SK-N-SH (cell line): ENCODE results near the gene OR2B6. TPM values are rescaled to one million over a fixed set of nuclear protein-coding genes. Genes with fewer than 3 reads are reported as not detected.

Source experiments
- CTCF ChIA-PET: fragments of 300-600, 350-600 bp; formaldehyde crosslinking; extraction: SDS; loops from one replicate; lab custom pipeline; 2021; lab: Yijun Ruan, JAX
- POLR2A ChIA-PET: fragments of 350-600 bp; sonication (Branson Sonifier 250); formaldehyde crosslinking; extraction: SDS; loops from one replicate; lab custom pipeline; 2020; ENCODE audit warnings: antibody characterized with exemption, inconsistent platforms; lab: Yijun Ruan, JAX
- DNase-seq: peaks from one replicate; pipeline ENCODE4 v3.0.0; 2012
- H2AFZ ChIP-seq: fragments of 200-600 bp; sonication (generic); 2 replicates; pipeline ENCODE4 v1.8.1; 2016; ENCODE audit warnings: antibody characterized with exemption, mild to moderate bottlenecking, low read depth
- H3F3A ChIP-seq: fragments of 200-600 bp; sonication (generic); replicated peaks from 2 replicates; pipeline ENCODE3; 2016; ENCODE audit warnings: antibody characterized with exemption, mild to moderate bottlenecking; ENCODE audit not compliant: insufficient read depth
- H3K27ac ChIP-seq, 2 experiments: fragments of 200-500 bp in 1 of 2; fragments of 200-600 bp in 1 of 2; sonication (Bioruptor generic) in 1 of 2; sonication (generic), shearing (Covaris generic) in 1 of 2; 2 replicates each; pipeline versions ENCODE4 v1.5.1 to v1.6.1; 2014 to 2016; ENCODE audit warnings: low read depth in 2 of 2, inconsistent platforms in 1 of 2, low read length in 1 of 2, mild to moderate bottlenecking in 1 of 2, mixed read lengths in 1 of 2
- H3K27me3 ChIP-seq: fragments of 200-600 bp; sonication (generic), shearing (Covaris generic); 2 replicates; pipeline ENCODE4 v1.6.1; 2016; ENCODE audit warnings: mixed run types; ENCODE audit not compliant: insufficient read depth
- H3K36me3 ChIP-seq, 2 experiments: fragments of 200-500 bp in 1 of 2; fragments of 200-600 bp in 1 of 2; sonication (Bioruptor generic) in 1 of 2; sonication (generic) in 1 of 2; replicated peaks in 1 of 2; 2 replicates each; pipeline versions ENCODE3 to v1.5.1; 2014 to 2016; ENCODE audit warnings: low read length in 1 of 2, mild to moderate bottlenecking in 1 of 2; ENCODE audit not compliant: insufficient read depth in 2 of 2, control insufficient read depth in 1 of 2
- H3K4me1 ChIP-seq, 2 experiments: fragments of 200-500 bp in 1 of 2; fragments of 200-600 bp in 1 of 2; sonication (Bioruptor generic) in 1 of 2; sonication (generic), shearing (Covaris generic) in 1 of 2; 2 replicates each; pipeline versions ENCODE4 v1.5.1 to v1.6.1; 2014 to 2016; ENCODE audit warnings: low read depth in 1 of 2, low read length in 1 of 2, mixed run types in 1 of 2; ENCODE audit not compliant: insufficient read depth in 2 of 2, control insufficient read depth in 1 of 2
- H3K4me2 ChIP-seq: fragments of 200-600 bp; sonication (generic), shearing (Covaris generic); 2 replicates; pipeline ENCODE4 v1.6.1; 2017; ENCODE audit warnings: mixed run types
- H3K4me3 ChIP-seq, 2 experiments: fragments of 200-500 bp in 1 of 2; fragments of 200-600 bp in 1 of 2; sonication (Bioruptor generic) in 1 of 2; sonication (generic), shearing (Covaris generic) in 1 of 2; 2 replicates each; pipeline versions ENCODE4 v1.5.1 to v1.8.1; 2014 to 2016; ENCODE audit warnings: low read depth in 2 of 2, inconsistent platforms in 1 of 2, low read length in 1 of 2, mild to moderate bottlenecking in 1 of 2, mixed read lengths in 1 of 2, moderate library complexity in 1 of 2
- H3K79me2 ChIP-seq: fragments of 200-600 bp; sonication (generic); 2 replicates; pipeline ENCODE4 v1.8.1; 2017; ENCODE audit warnings: mild to moderate bottlenecking; ENCODE audit not compliant: insufficient read depth
- H3K9ac ChIP-seq: fragments of 200-600 bp; sonication (generic); 2 replicates; pipeline ENCODE4 v1.6.1; 2017; ENCODE audit warnings: mixed run types
- H3K9me2 ChIP-seq: fragments of 200-600 bp; sonication (generic); 2 replicates; pipeline ENCODE4 v1.6.1; 2017; ENCODE audit warnings: mixed run types
- H3K9me3 ChIP-seq: fragments of 200-600 bp; sonication (generic); 2 replicates; pipeline ENCODE4 v1.6.1; 2017; ENCODE audit warnings: mixed run types, mild to moderate bottlenecking, moderate library complexity
- H4K20me1 ChIP-seq: fragments of 200-600 bp; sonication (generic); 2 replicates; pipeline ENCODE4 v1.6.1; 2017; ENCODE audit warnings: mild to moderate bottlenecking, mixed run types; ENCODE audit not compliant: insufficient read depth
- CHD2 ChIP-seq: fragments of 150-350 bp; IDR thresholded peaks from 2 replicates; pipeline ENCODE4 v1.6.1; 2018; ENCODE audit warnings: low read length; ENCODE audit not compliant: partially characterized antibody
- CTCF ChIP-seq: fragments of 200-600 bp; sonication (generic); IDR thresholded peaks from 2 replicates; pipeline ENCODE4 v1.6.1; 2017; ENCODE audit warnings: antibody characterized with exemption, mild to moderate bottlenecking, moderate library complexity
- ELF1 ChIP-seq: IDR thresholded peaks from 2 replicates; pipeline ENCODE4 v1.4.0; 2012
- EP300 ChIP-seq, 2 experiments: IDR thresholded peaks; 2 replicates each; pipeline versions ENCODE4 v1.4.0 to v1.6.1; 2012; ENCODE audit warnings: borderline replicate concordance in 1 of 2, low read depth in 1 of 2, low read length in 1 of 2
- EZH2phosphoT487 ChIP-seq: fragments of 200-600 bp; sonication (generic); IDR thresholded peaks from 2 replicates; pipeline ENCODE4 v1.6.1; 2017; ENCODE audit warnings: low read depth, mixed run types, mild to moderate bottlenecking, antibody characterized with exemption, moderate library complexity, borderline replicate concordance
- FOSL2 ChIP-seq: IDR thresholded peaks from 2 replicates; pipeline ENCODE4 v1.4.0; 2012; ENCODE audit warnings: low read depth, mild to moderate bottlenecking, moderate library complexity, borderline replicate concordance
- FOXJ3 ChIP-seq: sonication (generic); formaldehyde crosslinking; IDR thresholded peaks from 2 replicates; pipeline ENCODE4 v1.5.1; 2020; ENCODE audit warnings: mild to moderate bottlenecking, missing genetic modification reagents
- GATA2 ChIP-seq: sonication (generic); formaldehyde crosslinking; IDR thresholded peaks from 2 replicates; pipeline ENCODE4 v1.5.0; 2020; ENCODE audit warnings: mild to moderate bottlenecking, missing genetic modification reagents
- IRF3 ChIP-seq: fragments of 150-350 bp; IDR thresholded peaks from 2 replicates; pipeline ENCODE4 v1.6.1; 2016; ENCODE audit warnings: mild to moderate bottlenecking, low read depth, low read length
- MAX ChIP-seq: IDR thresholded peaks from 2 replicates; pipeline ENCODE4 v1.4.0; 2012; ENCODE audit warnings: low read depth
- MEF2A ChIP-seq: IDR thresholded peaks from 2 replicates; pipeline ENCODE4 v1.4.0; 2012; ENCODE audit warnings: low read depth, borderline replicate concordance
- NFIC ChIP-seq: IDR thresholded peaks from 2 replicates; pipeline ENCODE4 v1.4.0; 2012; ENCODE audit warnings: borderline replicate concordance
- NRF1 ChIP-seq: IDR thresholded peaks from 2 replicates; pipeline ENCODE4 v1.6.1; 2012; ENCODE audit warnings: low read depth, mild to moderate bottlenecking, low read length
- PBX3 ChIP-seq: IDR thresholded peaks from 2 replicates; pipeline ENCODE4; 2012
- RAD21 ChIP-seq: IDR thresholded peaks from 2 replicates; pipeline ENCODE4 v1.6.1; 2012; ENCODE audit warnings: mild to moderate bottlenecking, low read length
- RXRA ChIP-seq: IDR thresholded peaks from 2 replicates; pipeline ENCODE4 v1.4.0; 2012; ENCODE audit warnings: low read depth, mild to moderate bottlenecking, borderline replicate concordance
- TAF1 ChIP-seq: IDR thresholded peaks from 2 replicates; pipeline ENCODE4 v1.6.1; 2012; ENCODE audit warnings: low read depth, mild to moderate bottlenecking, low read length, moderate library complexity, borderline replicate concordance
- TEAD4 ChIP-seq: IDR thresholded peaks from 2 replicates; pipeline ENCODE4 v1.4.0; 2012; ENCODE audit warnings: mild to moderate bottlenecking, borderline replicate concordance; ENCODE audit not compliant: insufficient read depth
- USF1 ChIP-seq: IDR thresholded peaks from 2 replicates; pipeline ENCODE4 v1.4.0; 2012; ENCODE audit warnings: low read depth, borderline replicate concordance
- WGBS: methylation state at CpG from one replicate; pipeline ENCODE4 v1.1.6; 2017; ENCODE audit warnings: low lambda C conversion rate; 5-methylcytosine and 5-hydroxymethylcytosine counted together
- polyA plus RNA-seq, 3 experiments: library from polyadenylated mRNA; depleted of rRNA; stranded (reverse); fragments of >200 nt; gene quantifications; 2 replicates each; pipeline ENCODE4 v1.2.3, GENCODE V29; 2012

Gene OR2B6
- polyA plus RNA-seq (2012; rRNA removed) = 0.21 and 0.42 TPM in 2 replicates
- 0.06 TPM in 1 of 2 replicates, not detected in the other for polyA plus RNA-seq (2012; cell fraction: cytosol; rRNA removed)
- polyA plus RNA-seq (2012; cell fraction: nucleus; rRNA removed) = 0.75 and 2.4 TPM in 2 replicates

GRCh38 chr6:27956941-27957340 lies at the start of gene OR2B6:
Gene OR2B6 (plus strand): TSS chr6:27957241. CDS start chr6:27957241, 0 bp downstream.
- no peaks in the 10 kb centered on the region for H3K79me2 ChIP-seq
- CTCF ChIA-PET = no interaction called here
- DNase-seq = no peak
- H3K36me3 ChIP-seq = no peaks in the 10 kb centered on the region
- no peak within 1 kb of the TSS for H3K4me3 ChIP-seq
- H3K9ac ChIP-seq = no peak within 1 kb of the TSS
- no peak within 1 kb of the TSS for H3K27ac ChIP-seq
- H3F3A ChIP-seq = no peaks in the 10 kb centered on the region
- POLR2A ChIA-PET = no interaction called here
- H3K9me3 ChIP-seq = no peaks in the 10 kb centered on the region
- H2AFZ ChIP-seq = no peak within 1 kb of the TSS
- 0 out of 2 replicates have a peak, but pooled peaks cover 1% of the 10 kb centered on the region for H3K27me3 ChIP-seq
- no peaks in the 10 kb centered on the region for H3K4me1 ChIP-seq
- H3K9me2 ChIP-seq = no peaks in the 10 kb centered on the region
- no peaks in the 10 kb centered on the region for H4K20me1 ChIP-seq
- no peak for TF ChIP-seq CHD2
- no peak for TF ChIP-seq IRF3
- TF ChIP-seq MAX = no peak
- no peak for TF ChIP-seq ELF1
- no peak for TF ChIP-seq GATA2 (CRISPR knock-in tag)
- no peak for TF ChIP-seq MEF2A
- TF ChIP-seq CTCF = no peak
- no peak for TF ChIP-seq USF1
- TF ChIP-seq TAF1 = no peak
- TF ChIP-seq RXRA = no peak
- no peak for TF ChIP-seq EP300 (IDR thresholded peaks at IDR 0.05; ENCODE audit: borderline replicate concordance in 1 of 2, low read depth in 1 of 2, low read length in 1 of 2)
- TF ChIP-seq PBX3 = no peak
- no peak for TF ChIP-seq FOSL2
- no peak for TF ChIP-seq NRF1
- TF ChIP-seq RAD21 = no peak
- no peak for TF ChIP-seq TEAD4
- TF ChIP-seq EZH2phosphoT487 = no peak
- TF ChIP-seq NFIC = no peak
- no peak for TF ChIP-seq FOXJ3 (CRISPR knock-in tag)
- H3K4me2 ChIP-seq = no peak within 1 kb of the TSS
- 0% methylated on average over 1 of the region's 1 CpG for WGBS
